Esophagus muscularis mucosa (tissue), 4 donors: ENCODE measurements around the gene AFF3. TPM values are rescaled to one million over a fixed set of nuclear protein-coding genes. Genes with fewer than 3 reads are reported as not detected.

Experiments used
- DNase-seq: peaks from one replicate; pipeline ENCODE4 v3.0.0-alpha.2; 2017; ENCODE audit errors: extremely low spot score
- H3K27ac ChIP-seq, 4 donors: fragments of 200-600 bp; sonication (generic); replicated peaks in 1 of 4; 1 replicate in 3 of 4; 2 replicates in 1 of 4; pipeline ENCODE4 v1.5.1; 2016 to 2019; ENCODE audit warnings: mild to moderate bottlenecking in 1 of 4
- H3K27me3 ChIP-seq, 4 donors: fragments of 200-600 bp; sonication (generic); one replicate each; pipeline versions ENCODE4 v1.5.1 to v1.6.0; 2016 to 2019
- H3K36me3 ChIP-seq, 4 donors: fragments of 200-600 bp; sonication (generic); one replicate each; pipeline ENCODE4 v1.5.1; 2016 to 2019
- H3K4me1 ChIP-seq, 4 donors: fragments of 200-600 bp; sonication (generic); one replicate each; pipeline ENCODE4 v1.5.1; 2016 to 2019
- H3K4me3 ChIP-seq, 4 donors: fragments of 200-600 bp; sonication (generic); 1 replicate in 2 of 4; 2 replicates in 2 of 4; pipeline ENCODE4 v1.5.1; 2016 to 2019; ENCODE audit warnings: mild to moderate bottlenecking in 4 of 4, moderate library complexity in 1 of 4
- H3K9me3 ChIP-seq, 4 donors: fragments of 200-600 bp; sonication (generic); 1 replicate in 3 of 4; 2 replicates in 1 of 4; pipeline ENCODE4 v1.5.1; 2016 to 2019
- EP300 ChIP-seq: sonication (generic); formaldehyde crosslinking; IDR thresholded peaks from one replicate; pipeline ENCODE4 v1.6.1; 2017; ENCODE audit warnings: antibody characterized with exemption
- POLR2A ChIP-seq: fragments of 450-650 bp; IDR thresholded peaks from one replicate; pipeline ENCODE4 v1.6.1; 2017; ENCODE audit warnings: antibody characterized with exemption, moderate library complexity, mild to moderate bottlenecking, low read depth
- POLR2AphosphoS5 ChIP-seq, 2 donors: sonication (generic); formaldehyde crosslinking; IDR thresholded peaks; one replicate each; pipeline ENCODE4 v1.6.1; 2017; ENCODE audit warnings: antibody characterized with exemption in 2 of 2
- WGBS: methylation state at CpG from one replicate; pipeline ENCODE4 v1.1.5; 2018; 5-methylcytosine and 5-hydroxymethylcytosine counted together
- intact Hi-C: fragments of 100-400 bp; cut with DNase I; formaldehyde crosslinking; loops from one replicate; pipeline ENCODE4 v1.15.1; 2023
- total RNA-seq, 4 donors: library from RNA; depleted of rRNA; stranded (reverse); fragments of >200 nt; gene quantifications; one replicate each; pipeline versions ENCODE4 v1.1.0 to v1.2.1, GENCODE V29; 2016
- TF ChIP-seq, protein P1 (sequence below), 3 experiments: fragments of 200-600 bp in 2 of 3; fragments of 450-650 bp in 1 of 3; sonication (generic) in 2 of 3; IDR thresholded peaks; one replicate each; pipeline ENCODE4 v1.5.1; 2017 to 2019; ENCODE audit warnings: antibody characterized with exemption in 3 of 3, mild to moderate bottlenecking in 2 of 3, moderate library complexity in 1 of 3

The AFF3 gene
- total RNA-seq, 4 donors from 2014 or later: 36.4 to 99.5 (median 56.9) TPM

DNA sequence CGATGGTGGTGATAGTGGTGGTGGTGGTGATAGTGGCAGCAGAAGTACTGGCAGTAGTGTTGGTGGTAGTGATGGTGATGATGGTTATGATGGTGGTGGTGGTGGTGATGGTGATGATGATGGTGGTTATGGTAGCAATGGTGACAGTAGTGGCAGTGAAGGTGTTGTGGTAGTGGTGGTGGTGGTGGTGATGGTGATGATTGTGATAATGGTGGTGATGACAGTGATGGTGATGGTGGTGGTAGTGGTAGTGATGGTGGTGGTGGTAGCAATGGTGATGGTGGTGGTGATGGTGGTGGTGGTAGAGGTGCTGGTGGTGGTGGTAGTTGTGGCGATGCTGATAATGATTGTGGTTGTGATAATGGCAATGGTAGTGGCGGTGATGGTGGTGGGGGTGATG lies 126.5 kb downstream of the AFF3 start:
- Histone ChIP-seq H3K27me3 (no peaks in the 10 kb centered on the region), H3K9me3 (no peaks in the 10 kb centered on the region), H3K27ac (no peak overlapping the region), H3K4me3 (no peak overlapping the region), H3K4me1 (peaks cover 17 to 53% (median 49%) of the 10 kb centered on the region in 4 donors), H3K36me3 (no peaks in the 10 kb centered on the region)
- no peak for DNase-seq
- TF ChIP-seq EP300: no peak
- no peak for TF ChIP-seq POLR2A
- TF ChIP-seq POLR2AphosphoS5 (IDR thresholded peaks at IDR 0.05): no peak
- TF ChIP-seq, protein P1, sequence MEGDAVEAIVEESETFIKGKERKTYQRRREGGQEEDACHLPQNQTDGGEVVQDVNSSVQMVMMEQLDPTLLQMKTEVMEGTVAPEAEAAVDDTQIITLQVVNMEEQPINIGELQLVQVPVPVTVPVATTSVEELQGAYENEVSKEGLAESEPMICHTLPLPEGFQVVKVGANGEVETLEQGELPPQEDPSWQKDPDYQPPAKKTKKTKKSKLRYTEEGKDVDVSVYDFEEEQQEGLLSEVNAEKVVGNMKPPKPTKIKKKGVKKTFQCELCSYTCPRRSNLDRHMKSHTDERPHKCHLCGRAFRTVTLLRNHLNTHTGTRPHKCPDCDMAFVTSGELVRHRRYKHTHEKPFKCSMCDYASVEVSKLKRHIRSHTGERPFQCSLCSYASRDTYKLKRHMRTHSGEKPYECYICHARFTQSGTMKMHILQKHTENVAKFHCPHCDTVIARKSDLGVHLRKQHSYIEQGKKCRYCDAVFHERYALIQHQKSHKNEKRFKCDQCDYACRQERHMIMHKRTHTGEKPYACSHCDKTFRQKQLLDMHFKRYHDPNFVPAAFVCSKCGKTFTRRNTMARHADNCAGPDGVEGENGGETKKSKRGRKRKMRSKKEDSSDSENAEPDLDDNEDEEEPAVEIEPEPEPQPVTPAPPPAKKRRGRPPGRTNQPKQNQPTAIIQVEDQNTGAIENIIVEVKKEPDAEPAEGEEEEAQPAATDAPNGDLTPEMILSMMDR (IDR thresholded peaks at IDR 0.05): no peak
- intact Hi-C loops: loop anchor here (10.0 kb wide), 2 partner anchors 199 to 229 kb away; no protein-coding TSS in a partner anchor
- over 99% methylated on average over 3 of the region's 3 CpGs for WGBS

DNA sequence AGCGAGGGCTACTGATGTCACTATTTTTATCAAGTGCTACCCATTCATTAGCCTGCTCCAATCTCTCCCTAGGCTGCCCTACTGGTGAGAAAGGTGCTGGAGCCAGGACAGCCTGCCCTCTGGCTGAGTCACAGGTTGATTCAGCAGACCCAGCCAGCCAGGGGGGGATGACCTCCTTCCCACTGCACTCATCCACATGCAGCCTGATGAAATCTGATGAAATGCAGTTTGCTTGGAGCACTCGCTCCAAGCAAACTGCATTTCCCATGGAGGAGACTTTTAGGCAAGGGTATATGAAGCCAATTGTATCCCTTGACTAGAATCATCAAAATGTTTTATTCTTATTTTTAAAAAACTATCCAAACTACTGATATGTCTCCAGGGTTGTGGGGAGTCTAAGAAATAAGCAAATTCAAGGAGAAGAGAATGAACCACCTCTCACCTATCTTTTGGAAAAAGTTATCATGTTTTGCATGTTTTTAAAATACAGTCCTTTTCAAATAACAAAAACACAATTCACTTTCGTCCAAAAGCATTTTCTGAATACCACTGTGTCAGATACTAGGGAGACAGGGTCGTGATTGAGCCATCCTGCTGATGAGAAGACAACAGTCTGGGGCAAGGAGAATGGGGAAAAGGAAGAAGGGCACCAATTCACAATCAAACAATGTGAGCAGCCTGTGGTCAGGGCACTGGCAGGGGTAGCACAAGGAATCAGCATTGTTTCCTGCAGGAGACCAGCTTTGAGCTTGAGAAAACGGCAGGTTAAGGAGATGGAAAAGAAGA lies 128.3 kb downstream of the AFF3 start:
- DNase-seq: no peak
- Histone ChIP-seq H3K27ac (no peak overlapping the region), H3K9me3 (no peaks in the 10 kb centered on the region), H3K4me3 (no peak overlapping the region), H3K27me3 (no peaks in the 10 kb centered on the region), H3K4me1 (peaks cover 17 to 69% (median 65%) of the 10 kb centered on the region in 4 donors), H3K36me3 (no peaks in the 10 kb centered on the region)
- whole genome bisulfite sequencing: 64% methylated on average over 5 of the region's 5 CpGs
- no peak for TF ChIP-seq POLR2A
- TF ChIP-seq EP300: no peak
- TF ChIP-seq POLR2AphosphoS5 (IDR thresholded peaks at IDR 0.05): peak in 1 of 2 donors; percentile 24
- TF ChIP-seq, protein P1 (IDR thresholded peaks at IDR 0.05): peak in 2 of 3 experiments; percentile 7 to 12
- intact Hi-C loops: loop anchor here (10.0 kb wide), 2 partner anchors 201 to 231 kb away; no protein-coding TSS in a partner anchor

DNA sequence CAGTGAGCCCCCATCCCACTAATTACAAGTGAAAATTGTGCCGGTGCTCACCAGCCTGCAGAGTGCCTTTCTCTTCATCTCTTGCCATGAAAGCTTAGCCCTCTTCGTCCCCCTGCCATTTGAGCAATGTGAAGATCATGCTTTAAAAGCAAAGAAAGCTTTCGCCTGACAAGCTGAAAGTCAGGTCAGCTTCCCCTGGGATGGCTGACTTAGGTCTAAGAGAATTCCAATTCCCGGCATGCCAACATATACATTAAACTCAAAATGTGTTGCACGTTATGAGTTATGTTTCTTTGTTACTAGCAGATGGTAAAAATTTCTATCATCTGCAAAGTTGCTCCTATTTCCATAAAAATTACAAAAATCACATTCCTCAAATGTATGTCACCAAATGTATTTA lies 129.8 kb downstream of the AFF3 start:
- Histone ChIP-seq H3K27ac (no peak overlapping the region), H3K9me3 (no peaks in the 10 kb centered on the region), H3K4me1 (peaks cover 17 to 60% (median 56%) of the 10 kb centered on the region in 4 donors), H3K27me3 (no peaks in the 10 kb centered on the region), H3K4me3 (no peak overlapping the region), H3K36me3 (peaks cover 0 to 2% (median under 1%) of the 10 kb centered on the region in 4 donors)
- intact Hi-C loops: loop anchor here (10.0 kb wide), 2 partner anchors 202 to 232 kb away; no protein-coding TSS in a partner anchor
- 93% methylated on average over 5 of the region's 5 CpGs for WGBS
- DNase-seq: no peak
- TF ChIP-seq, protein P1 (IDR thresholded peaks at IDR 0.05): no peak
- TF ChIP-seq POLR2A: no peak
- no peak for TF ChIP-seq POLR2AphosphoS5 (IDR thresholded peaks at IDR 0.05)
- no peak for TF ChIP-seq EP300

DNA sequence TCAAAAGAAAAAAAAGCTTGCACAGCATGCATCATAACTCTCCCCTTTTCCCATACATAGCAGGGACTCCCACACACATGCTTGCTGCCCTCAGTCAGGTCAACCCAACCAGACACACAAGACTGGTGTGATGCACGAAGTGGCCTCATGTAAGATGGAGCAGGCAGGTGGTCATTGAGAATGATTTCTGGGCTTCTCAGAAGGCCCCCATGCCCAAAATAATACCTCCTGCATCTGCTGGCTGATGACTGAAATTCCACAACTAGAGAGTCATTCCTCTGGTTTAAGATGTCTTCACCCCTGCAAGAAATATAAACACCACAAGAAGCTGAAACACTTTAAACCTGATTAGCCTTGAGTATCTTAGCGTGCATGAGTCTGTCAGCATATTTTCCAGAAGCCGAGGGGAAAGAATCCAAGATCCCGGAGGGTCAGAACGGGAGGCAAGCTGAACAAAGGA lies 131.1 kb downstream of the AFF3 start:
- H3K27ac ChIP-seq: no peak overlapping the region
- 42% methylated on average over 5 of the region's 5 CpGs for WGBS

More for the DNA sequence above, 131.1 kb downstream of the AFF3 start:
- Histone ChIP-seq H3K9me3 (no peaks in the 10 kb centered on the region), H3K36me3 (peaks cover 0 to 15% (median 7%) of the 10 kb centered on the region in 4 donors), H3K27me3 (no peaks in the 10 kb centered on the region), H3K4me3 (no peak overlapping the region), H3K4me1 (peaks cover 17 to 56% (median 53%) of the 10 kb centered on the region in 4 donors)
- no peak for TF ChIP-seq POLR2A
- TF ChIP-seq, protein P1 (IDR thresholded peaks at IDR 0.05): no peak
- TF ChIP-seq POLR2AphosphoS5 (IDR thresholded peaks at IDR 0.05): no peak
- no peak for TF ChIP-seq EP300
- intact Hi-C loops: loop anchor here (10.0 kb wide), 2 partner anchors 203 to 233 kb away; no protein-coding TSS in a partner anchor
- DNase-seq: no peak
